AG04450 (cell line): Measurements from ENCODE around the gene PSD2. TPM values are rescaled to one million over a fixed set of nuclear protein-coding genes. Genes with fewer than 3 reads are reported as not detected.

ENCODE experiments used
- CTCF ChIA-PET: fragments of 300-600, 350-600 bp; formaldehyde crosslinking; extraction: SDS; loops from one replicate; lab custom pipeline; 2022; ENCODE audit warnings: antibody characterized with exemption, inconsistent platforms; lab: Charles Lee
- POLR2A ChIA-PET: fragments of 350-600 bp; formaldehyde crosslinking; extraction: SDS; loops from one replicate; lab custom pipeline; 2021; ENCODE audit warnings: antibody characterized with exemption, inconsistent platforms; lab: Yijun Ruan, JAX
- DNase-seq: peaks from one replicate; pipeline ENCODE4 v3.0.0-alpha.2; 2011; ENCODE audit warnings: low read depth, low spot score
- H3K27ac ChIP-seq: one replicate; pipeline ENCODE4 v1.5.1; 2012; ENCODE audit warnings: low read depth, low read length, control low read depth
- H3K27me3 ChIP-seq: one replicate; pipeline ENCODE4 v1.6.0; 2012; ENCODE audit warnings: low read length; ENCODE audit not compliant: control insufficient read depth, insufficient read depth
- H3K4me3 ChIP-seq: 2 replicates; pipeline ENCODE4 v1.5.1; 2011; ENCODE audit warnings: mild to moderate bottlenecking, low read depth, low read length, control low read depth
- H3K9me3 ChIP-seq: 2 replicates; pipeline ENCODE4 v1.5.1; 2012; ENCODE audit warnings: low read length; ENCODE audit not compliant: control insufficient read depth, insufficient read depth
- polyA plus RNA-seq: library from polyadenylated mRNA; depleted of rRNA; stranded (reverse); fragments of >200 nt; gene quantifications from 2 replicates; pipeline ENCODE4 v1.2.3, GENCODE V29; 2011
- TF ChIP-seq, protein P1 (sequence below): IDR thresholded peaks from 2 replicates; pipeline ENCODE4 v1.5.1; 2011; ENCODE audit warnings: low read depth, low read length, control low read depth, inconsistent platforms

PSD2 gene
- polyA plus RNA-seq, 1 experiment = not detected

DNA sequence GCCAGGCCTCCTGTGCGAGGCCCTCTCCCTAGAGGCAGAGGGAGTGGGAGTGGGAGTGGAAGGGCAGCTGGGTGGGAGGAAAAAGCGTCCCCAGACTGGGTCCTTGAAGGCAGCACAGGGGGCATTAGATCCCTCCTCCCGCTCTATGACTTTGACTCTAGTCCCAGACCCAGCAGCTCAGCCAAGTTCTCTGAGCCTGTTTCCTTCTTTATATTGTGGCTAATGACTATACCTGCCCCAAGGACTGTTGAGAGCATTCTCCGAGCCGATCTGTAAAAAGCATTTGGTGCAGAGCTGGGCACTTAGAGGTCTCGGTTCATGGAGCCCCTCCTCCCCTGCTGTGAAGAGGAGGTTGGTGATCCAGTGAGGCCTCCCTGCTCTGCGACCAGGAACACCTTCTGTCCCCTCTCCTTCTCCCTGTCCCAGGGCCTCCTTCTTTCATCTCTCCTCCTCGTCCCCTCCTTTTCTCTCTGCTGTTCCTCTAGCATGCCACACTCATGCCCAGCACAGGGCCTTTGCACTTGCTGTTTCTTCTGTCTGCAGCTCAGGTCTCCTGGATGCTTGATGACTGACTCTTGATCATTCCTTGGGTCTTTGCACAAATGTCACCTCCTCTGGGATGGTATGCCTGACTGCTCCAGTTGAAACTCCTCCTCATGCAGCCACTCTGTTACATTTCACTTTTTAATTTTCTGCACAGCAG lies 23.4 kb upstream of the PSD2 start:
- H3K9me3 ChIP-seq = no peaks in the 10 kb centered on the region; the same call in 1 of the 2 replicates
- H3K4me3 ChIP-seq = no peak overlapping the region
- peaks cover 18% of the 10 kb centered on the region for H3K27me3 ChIP-seq
- DNase-seq = no peak
- CTCF ChIA-PET = interaction anchor here (0.6 kb wide), 1 partner anchor 92 kb away, joined by 3 read pairs; no protein-coding TSS in a partner anchor
- no peak overlapping the region for H3K27ac ChIP-seq
- TF ChIP-seq, protein P1, sequence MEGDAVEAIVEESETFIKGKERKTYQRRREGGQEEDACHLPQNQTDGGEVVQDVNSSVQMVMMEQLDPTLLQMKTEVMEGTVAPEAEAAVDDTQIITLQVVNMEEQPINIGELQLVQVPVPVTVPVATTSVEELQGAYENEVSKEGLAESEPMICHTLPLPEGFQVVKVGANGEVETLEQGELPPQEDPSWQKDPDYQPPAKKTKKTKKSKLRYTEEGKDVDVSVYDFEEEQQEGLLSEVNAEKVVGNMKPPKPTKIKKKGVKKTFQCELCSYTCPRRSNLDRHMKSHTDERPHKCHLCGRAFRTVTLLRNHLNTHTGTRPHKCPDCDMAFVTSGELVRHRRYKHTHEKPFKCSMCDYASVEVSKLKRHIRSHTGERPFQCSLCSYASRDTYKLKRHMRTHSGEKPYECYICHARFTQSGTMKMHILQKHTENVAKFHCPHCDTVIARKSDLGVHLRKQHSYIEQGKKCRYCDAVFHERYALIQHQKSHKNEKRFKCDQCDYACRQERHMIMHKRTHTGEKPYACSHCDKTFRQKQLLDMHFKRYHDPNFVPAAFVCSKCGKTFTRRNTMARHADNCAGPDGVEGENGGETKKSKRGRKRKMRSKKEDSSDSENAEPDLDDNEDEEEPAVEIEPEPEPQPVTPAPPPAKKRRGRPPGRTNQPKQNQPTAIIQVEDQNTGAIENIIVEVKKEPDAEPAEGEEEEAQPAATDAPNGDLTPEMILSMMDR = no peak
- POLR2A ChIA-PET = no interaction called here

DNA sequence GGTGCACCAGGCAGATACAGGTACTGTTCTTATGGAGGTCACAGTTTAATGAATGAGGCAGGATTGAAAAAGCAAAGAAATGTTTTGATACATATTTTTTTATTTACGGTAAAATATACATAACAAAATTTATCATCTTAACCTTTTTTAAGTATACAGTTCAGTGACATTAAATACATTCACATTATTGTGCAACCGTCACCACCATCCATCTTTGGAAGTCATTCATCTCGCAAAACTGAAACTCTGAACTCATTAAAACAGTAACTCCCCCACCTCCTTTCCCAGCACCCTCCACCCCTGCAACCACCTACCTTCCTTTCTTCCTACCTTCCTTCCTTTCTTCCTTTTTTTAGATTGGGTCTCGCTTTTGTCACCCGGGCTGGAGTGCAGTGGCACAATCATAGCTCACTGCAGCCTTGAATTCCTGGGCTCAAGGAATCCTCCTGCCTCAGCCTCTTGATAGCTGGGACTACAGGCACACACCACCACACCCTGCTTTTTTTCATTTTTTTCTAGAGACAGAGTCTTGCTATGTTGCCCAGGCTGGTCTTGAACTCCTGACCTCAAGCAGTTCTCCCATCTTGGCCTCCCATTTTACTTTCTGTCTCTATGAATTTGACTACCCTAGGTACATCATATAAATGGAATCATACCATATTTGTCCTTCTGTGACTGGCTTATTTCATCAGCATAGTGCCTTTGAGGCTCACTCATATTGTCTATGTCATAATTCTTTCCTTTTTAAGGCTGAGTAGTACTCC lies 22.5 kb upstream of the PSD2 start:
- H3K27me3 ChIP-seq = peaks cover 22% of the 10 kb centered on the region
- POLR2A ChIA-PET = no interaction called here
- no peaks in the 10 kb centered on the region; the same call in 1 of the 2 replicates for H3K9me3 ChIP-seq
- no peak overlapping the region for H3K27ac ChIP-seq
- CTCF ChIA-PET = interaction anchor here (1.2 kb wide), 2 partner anchors 7 to 14 kb away, joined by 4 read pairs; no protein-coding TSS in a partner anchor
- TF ChIP-seq, protein P1 = no peak
- DNase-seq = no peak
- H3K4me3 ChIP-seq = no peak overlapping the region

DNA sequence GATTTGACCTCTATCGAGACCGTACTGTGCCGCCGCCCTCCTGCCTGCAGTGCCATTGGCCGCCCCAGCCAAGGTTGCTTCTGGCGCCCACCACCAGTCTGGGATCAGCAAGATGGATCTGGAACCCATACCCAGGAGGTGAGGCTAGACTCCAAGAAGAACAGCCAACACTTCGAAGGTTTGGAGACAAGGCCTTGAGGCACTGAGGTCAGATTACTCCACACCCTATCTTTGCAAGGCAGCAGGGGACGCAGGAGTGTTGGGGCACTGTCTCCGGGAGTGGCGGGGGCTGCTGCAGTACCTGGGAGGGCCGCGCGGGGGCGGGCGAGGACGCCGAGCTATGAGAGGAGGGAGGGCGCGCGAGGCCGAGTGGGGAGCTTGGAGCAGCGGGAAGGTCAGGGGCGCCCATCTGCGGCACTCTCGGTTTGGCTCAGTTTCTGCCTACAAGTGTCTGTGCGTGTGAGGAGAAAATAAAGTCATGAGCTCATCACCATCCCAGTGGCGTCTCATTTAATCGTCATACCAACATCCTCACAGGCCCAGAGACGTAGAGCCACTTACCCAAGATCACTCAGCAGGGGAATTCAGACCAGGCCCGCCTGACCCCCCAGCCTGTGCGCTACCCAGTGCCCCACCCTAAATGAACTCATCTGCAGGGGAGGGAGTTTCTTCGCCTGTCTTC lies 20.5 kb upstream of the PSD2 start:
- Histone ChIP-seq H3K27ac (no peak overlapping the region), H3K9me3 (no peaks in the 10 kb centered on the region; the same call in 1 of the 2 replicates), H3K27me3 (peaks cover 30% of the 10 kb centered on the region), H3K4me3 (no peak overlapping the region)
- TF ChIP-seq, protein P1 = peak; percentile 80
- no peak for DNase-seq
- CTCF ChIA-PET = interaction anchor here (0.6 to 4.1 kb wide), 23 partner anchors 8 to 555 kb away, joined by 3 to 48 read pairs (median 4); partner anchors contain the start of gene CXXC5
- POLR2A ChIA-PET = interaction anchor here (0.6 kb wide), 1 partner anchor 36 kb away, joined by 3 read pairs; no protein-coding TSS in a partner anchor

- Histone ChIP-seq H3K9me3 (no peaks in the 10 kb centered on the region; the same call in 1 of the 2 replicates), H3K4me3 (no peak overlapping the region), H3K27ac (no peak overlapping the region), H3K27me3 (peaks cover 30% of the 10 kb centered on the region)
- TF ChIP-seq, protein P1 = no peak
- ChIA-PET POLR2A (no interaction called here), CTCF (interaction anchor here (0.7 to 4.1 kb wide), 19 partner anchors 8 to 339 kb away, joined by 3 to 48 read pairs (median 4); partner anchors contain the start of gene CXXC5)
- no peak for DNase-seq
Measured at GRCh38 chr5:139775872-139776271, 19.7 kb upstream of the PSD2 start.
